A549 (cell line): ENCODE measurements around the gene NPM1.

Source experiments
- CTCF ChIP-seq: fragments of >200 bp; sonication (Bioruptor Twin); formaldehyde crosslinking; IDR thresholded peaks from 3 replicates; pipeline ENCODE4 v1.5.1; 2016
- FOSL2 ChIP-seq, 2 experiments: fragments of 450-650 bp in 1 of 2; fragments of >200 bp in 1 of 2; sonication (Bioruptor Twin) in 1 of 2; formaldehyde crosslinking; IDR thresholded peaks; 2 replicates each; pipeline versions ENCODE4 v1.5.0 to v1.6.1; 2016 to 2020; ENCODE audit warnings: mild to moderate bottlenecking in 1 of 2, moderate library complexity in 1 of 2
- HDAC2 ChIP-seq: fragments of 200-600 bp; sonication (generic); IDR thresholded peaks from 2 replicates; pipeline ENCODE4 v1.6.1; 2016
- POLR2A ChIP-seq: IDR thresholded peaks from 2 replicates; pipeline ENCODE4 v1.6.1; 2012; ENCODE audit warnings: mild to moderate bottlenecking, low read length
- RAD21 ChIP-seq, 2 experiments: fragments of >200 bp in 1 of 2; sonication (Bioruptor Twin) in 1 of 2; formaldehyde crosslinking in 1 of 2; IDR thresholded peaks in 1 of 2; conservative IDR thresholded peaks in 1 of 2; 2 replicates in 1 of 2; 3 replicates in 1 of 2; pipeline ENCODE4 v1.6.1; 2012 to 2018; ENCODE audit warnings: inconsistent platforms in 1 of 2
- RFX5 ChIP-seq: fragments of 450-650 bp; IDR thresholded peaks from 2 replicates; pipeline ENCODE4 v1.7.1; 2014; ENCODE audit warnings: antibody characterized with exemption, mild to moderate bottlenecking, moderate library complexity
- SMC3 ChIP-seq: fragments of >200 bp; sonication (Bioruptor Twin); formaldehyde crosslinking; IDR thresholded peaks from 3 replicates; pipeline ENCODE4 v1.6.1; 2018; ENCODE audit warnings: inconsistent platforms
- ZSCAN20 ChIP-seq: fragments of 250-450 bp; sonication (Bioruptor Pico); IDR thresholded peaks from 2 replicates; pipeline ENCODE4 v1.8.0; 2022; ENCODE audit warnings: mild to moderate bottlenecking, moderate library complexity

GRCh38 chr5:171431251-171431777, 43.7 kb downstream of the NPM1 start:
- TF ChIP-seq POLR2A (no peak), CTCF (no peak), FOSL2 (IDR thresholded peaks at IDR 0.05) (no peak), FOSL2 (CRISPR knock-in tag; IDR thresholded peaks at IDR 0.05) (no peak), SMC3 (no peak), HDAC2 (no peak), RFX5 (no peak), RAD21 (conservative IDR thresholded peaks at IDR 0.05 in 1 of 2, IDR thresholded peaks at IDR 0.05 in 1 of 2) (no peak), ZSCAN20 (no peak)
